Hematopoietic multipotent progenitor cell treated with erythropoietin and hydrocortisone succinate and interleukin-3 and kit ligand, for 6 days (in vitro differentiated cells): ENCODE measurements around the gene TMEM123.

Experiments used
- DNase-seq: peaks from one replicate; pipeline ENCODE4 v3.0.0-alpha.2; 2015

Gene TMEM123

DNA sequence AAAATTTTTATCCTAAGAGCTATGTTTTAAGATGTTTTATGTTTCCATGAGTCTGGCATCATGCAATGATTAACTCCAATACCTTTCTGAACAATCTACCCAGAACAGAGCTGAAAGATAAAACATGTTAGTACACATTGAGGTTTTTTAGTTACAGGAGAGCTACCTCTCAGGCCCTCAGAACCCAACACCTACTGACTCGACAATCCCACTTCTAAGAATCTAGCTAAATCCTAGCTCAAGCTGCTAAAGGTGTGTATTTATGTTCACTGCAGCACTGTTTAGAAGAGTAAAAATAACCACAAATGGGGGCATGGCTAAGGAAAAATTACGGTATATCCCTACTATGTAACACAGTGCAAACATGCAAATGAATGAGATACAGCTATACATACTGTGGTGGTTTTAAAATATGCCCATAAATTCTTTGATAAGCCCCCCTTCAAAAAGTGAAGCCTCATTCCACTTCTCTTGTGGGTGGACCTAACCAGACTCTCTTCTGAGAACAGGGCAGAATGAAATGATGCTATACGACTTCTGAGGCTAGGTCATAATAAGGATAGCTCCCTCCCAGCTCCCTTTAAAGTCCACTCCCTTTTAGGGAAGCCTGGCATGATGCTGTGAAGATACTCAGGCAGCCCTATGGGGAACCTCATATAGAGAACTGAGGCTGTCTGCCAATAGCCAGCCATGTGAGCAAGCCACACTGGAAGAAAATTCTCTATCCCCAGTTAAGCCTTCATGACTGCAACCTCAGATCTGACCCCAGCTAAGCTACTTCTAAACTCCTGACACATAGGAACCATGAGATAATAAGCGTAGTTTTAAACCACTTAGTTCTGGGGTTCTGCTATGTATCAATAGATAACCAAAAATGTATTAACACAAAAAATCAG is 29.5 kb downstream of the TMEM123 start:
- DNase-seq = peak; percentile 15

DNA sequence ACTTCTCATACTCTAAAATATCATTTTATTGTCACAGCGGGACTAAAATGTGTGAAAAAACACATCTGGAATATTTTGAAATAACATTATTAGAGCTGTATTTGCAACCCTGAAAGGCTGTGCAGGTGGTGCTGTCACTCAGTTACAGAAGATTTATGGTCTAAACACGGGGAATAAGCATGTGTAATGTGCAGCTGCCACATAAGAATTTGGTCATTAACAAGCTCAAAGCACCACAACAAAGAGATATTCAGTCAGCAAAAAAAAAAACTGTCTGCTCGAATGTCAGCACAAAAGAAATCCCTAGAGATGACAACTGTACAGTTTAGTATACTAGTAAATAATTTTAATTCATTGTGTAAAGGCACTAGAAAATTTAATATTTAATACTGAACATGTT is 31.3 kb downstream of the TMEM123 start:
- DNase-seq = no peak

DNA sequence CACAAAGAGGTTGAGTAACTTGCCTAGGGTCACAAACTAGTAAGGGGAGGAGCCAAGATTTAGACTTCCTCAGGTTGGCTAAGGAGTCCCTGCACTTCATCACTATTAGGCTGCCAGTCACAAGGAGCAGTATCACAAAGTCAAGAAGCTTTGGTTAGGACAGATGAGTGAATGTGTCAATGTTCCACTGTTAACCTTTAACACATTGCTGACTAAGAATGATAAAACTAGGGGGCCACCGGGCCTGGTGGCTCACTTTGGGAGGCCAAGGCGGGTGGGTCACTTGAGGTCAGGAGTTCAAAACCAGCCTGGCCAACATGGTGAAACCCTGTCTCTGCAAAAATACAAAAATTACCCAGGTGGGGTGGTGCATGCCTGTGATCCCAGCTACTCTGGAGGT is 32.0 kb downstream of the TMEM123 start:
- DNase-seq = no peak

DNA sequence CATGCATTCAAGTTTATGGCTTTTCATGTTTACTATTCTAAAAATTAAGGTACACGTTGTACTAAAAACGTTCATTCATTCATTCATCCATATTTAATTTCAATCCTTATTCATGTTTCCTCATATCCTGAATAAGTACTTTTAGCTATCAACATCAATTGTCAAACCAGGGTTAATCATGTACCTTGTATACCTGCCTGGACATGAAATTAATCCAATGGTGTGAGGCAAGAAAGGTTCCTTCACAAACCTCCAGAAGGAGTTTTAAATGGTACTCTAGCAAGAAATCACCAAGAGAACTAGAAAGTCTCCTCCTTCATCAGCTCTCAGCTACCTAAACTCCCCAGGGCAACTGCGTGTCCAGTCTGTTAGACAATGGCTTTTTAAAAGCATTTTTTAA is 33.4 kb downstream of the TMEM123 start:
- DNase-seq = no peak

DNA sequence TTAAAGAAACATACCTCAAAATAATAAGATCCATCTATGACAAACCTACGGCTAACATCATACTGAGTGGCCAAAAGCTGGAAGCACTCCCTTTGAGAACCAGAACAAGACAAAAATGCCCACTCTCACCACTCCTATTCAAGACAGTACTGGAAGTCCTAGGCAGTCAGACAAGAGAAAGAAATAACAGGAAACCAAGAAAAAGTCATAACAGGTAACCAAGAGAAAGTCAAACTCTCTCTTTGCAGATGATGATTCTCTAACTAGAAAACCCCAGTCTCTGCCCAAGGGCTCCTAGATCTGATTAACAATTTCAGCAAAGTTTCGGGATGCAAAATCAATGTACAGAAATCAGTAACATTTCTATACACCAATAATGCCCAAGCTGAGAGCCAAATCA is 35.6 kb downstream of the TMEM123 start:
- no peak for DNase-seq

DNA sequence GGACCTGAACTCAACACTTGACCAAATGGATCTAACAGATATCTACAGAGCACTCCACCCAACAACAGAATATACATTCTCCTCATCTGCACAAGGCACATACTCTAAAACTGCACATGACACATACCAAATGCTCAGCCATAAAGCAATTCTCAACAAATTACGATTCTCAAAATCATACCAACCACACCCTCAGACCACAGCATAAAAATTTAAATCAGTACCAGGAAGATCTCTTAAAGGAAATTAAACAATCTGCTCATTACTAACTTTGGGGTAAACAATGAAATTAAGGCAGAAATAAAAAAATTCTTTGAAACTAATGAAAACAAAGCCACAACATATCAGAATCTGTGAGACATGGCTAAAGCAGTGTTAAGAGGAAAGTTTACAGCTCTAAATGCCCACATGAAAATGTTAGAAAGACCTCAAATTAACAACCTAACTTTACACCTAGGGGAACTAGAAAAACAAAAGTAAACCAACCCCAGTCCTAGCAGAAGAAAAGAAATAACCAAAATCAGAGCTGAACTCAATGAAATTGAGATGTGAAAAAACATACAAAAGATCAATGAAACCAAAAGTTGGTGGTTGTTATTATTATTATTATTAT is 37.2 kb downstream of the TMEM123 start:
- no peak for DNase-seq

DNA sequence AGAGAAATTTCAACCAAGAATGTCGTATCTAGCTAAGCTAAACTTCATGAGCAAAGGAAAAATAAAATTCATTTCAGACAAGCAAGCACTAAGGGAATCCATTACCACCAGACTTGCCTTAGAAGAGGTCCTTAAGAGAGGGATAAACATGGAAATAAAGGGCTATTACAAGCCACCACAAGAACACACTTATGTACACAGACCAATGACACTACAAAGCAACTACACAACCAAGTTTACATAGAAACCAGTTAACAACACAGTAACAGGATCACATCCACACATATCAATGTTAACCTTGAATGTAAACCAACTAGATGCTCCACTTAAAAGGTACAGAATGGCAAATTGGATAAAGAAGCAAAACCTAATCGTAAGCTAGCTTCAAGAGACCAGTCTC is 38.0 kb downstream of the TMEM123 start:
- DNase-seq = no peak

DNA sequence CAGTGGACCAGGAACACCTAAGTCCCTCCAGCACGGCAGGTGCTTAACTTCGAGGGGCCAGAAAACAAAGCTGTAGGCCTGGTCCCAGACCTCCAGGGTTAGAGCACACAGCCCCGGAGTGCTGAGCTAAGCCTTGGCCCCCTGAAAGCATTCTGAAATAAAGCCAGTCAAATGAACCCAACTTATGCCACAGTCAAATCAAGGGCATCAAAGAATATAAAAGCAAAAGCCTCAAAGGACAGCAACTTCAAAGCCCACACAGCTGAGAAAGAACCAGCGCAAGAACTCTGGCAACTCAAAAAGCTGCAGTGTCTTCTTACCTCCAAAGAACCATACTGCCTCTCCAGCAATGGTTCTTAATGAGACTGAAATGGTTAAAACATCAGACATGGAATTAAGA is 39.1 kb downstream of the TMEM123 start:
- DNase-seq = no peak

DNA sequence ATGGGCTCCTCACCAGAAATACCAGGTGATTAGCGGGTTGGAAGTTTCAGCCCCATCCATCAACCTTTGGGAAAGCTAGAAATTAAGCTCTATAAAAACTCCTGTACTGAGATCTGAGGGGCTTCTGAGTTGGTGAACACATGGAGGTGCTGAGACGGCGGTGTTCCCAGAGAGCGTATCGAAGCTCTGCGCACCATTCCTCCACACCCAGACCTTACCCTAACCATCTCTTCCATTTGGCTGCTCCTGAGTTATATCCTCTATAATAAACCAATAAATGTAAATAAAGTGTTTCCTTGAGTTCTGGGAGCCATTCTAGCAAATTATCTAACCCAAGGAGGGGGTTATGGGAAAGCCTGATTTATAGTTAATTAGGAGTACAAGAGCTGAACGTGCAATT is 41.4 kb downstream of the TMEM123 start:
- DNase-seq = no peak

DNA sequence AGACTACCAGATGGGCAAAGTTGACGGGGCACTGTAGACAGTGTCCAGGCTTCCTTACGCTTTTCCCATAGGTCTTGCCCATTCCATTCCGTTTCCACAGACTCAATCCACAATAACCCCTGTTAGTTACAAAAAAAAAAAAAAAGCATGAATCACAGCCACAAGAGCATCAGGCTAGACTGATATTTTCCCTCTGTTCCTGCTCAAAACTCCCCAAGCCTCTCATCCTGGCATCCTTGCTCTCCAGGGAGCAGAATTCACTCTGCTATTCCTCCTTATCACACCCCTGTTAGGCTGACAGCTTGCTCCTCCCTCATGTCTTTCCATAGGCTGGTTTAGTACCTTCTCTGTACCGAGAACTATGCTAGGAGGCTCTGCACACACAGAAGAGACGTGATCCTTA is 42.2 kb downstream of the TMEM123 start:
- peak; percentile 18 for DNase-seq

DNA sequence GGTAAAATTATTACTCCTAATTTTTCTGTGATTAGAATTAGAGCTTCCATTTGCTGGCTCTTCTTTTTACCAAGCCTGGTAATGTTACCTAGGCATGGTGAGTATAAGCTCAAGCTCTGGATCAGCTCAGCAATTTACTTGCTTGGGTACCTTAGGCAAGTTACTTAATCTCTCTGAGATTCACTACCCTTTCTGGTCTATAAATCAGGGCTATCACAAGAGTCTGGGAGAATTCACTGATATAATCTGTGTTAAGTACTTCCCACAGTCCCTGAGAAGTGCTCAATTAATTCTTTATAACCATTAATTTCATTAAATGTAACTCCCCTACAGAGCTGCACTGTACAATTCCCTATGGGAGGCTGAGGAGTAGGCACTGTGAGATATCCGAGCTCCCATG is 44.2 kb downstream of the TMEM123 start:
- no peak for DNase-seq

DNA sequence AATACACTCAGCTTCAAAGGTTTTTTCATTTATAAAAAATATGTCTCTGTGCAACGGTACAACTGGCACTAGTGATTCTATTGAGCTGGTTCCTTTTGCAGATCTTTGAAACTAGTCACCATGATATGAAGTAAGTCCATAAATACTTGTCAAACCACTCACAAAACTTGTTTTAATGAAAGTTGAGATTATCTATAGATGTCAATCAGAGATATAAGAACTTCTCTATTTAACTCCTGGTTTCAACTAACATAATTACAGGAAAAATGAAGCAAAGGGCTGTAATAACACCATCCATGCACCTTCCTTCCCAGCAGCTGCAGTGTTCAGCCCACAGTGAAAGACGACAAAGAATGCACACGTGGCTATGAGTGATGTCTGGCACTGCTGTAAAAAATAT is 44.7 kb downstream of the TMEM123 start:
- peak; percentile 19 for DNase-seq

DNA sequence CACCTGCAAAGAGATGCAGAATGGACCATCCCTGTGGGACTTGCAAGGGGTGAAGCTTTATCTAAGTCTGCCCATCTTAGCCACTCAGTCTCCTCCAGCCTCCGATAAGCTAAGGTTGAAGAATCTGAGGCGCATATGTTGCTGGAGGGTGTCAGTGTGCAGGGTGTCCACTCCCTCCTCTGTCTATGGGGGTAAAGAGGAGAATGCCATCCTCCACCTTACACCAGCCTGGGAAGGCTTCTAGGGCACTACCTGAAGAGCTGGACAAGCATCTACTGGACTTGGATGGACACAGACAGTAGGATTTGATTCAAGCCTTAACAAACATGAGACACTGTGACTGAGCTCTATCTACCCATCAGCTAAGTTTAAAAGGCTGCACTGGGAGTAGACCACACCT is 46.5 kb downstream of the TMEM123 start:
- DNase-seq = no peak

DNA sequence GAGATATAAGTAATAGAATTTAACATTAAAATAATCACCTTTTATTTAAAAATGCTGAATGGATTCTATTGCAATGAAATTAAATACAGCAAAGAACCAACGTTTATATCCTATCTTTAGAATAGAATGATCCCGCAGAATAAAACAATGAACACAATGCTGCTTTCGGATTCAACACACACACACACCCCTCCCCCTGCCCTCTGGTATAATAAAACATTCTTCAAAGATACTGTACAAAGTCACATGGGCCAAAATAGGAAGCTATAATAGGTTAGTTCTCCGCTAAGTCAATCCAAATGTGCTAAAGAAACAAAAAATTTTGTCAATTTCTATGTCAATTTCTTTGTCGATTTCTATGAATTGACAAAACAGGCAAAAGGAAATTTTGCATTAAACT is 47.1 kb downstream of the TMEM123 start:
- DNase-seq = no peak

DNA sequence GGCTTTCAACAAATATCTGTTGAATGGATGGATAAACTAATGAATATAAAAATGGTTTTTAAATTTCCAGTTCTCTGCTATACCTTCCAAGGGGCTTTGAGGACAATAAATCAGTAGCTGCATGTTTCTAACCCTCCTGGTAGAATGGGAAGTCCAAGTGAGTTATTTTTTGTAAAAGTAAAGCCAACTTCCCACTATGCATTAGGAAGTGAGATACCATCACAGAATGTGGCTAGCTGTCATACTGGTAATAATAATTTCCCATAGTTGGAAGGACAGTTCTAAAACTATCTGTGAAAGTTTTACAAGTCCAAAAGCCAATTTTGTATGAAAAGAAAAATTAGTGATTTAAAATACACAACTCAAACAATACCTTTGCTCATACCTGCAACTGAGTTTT is 50.0 kb downstream of the TMEM123 start:
- DNase-seq = peak; percentile 21

DNA sequence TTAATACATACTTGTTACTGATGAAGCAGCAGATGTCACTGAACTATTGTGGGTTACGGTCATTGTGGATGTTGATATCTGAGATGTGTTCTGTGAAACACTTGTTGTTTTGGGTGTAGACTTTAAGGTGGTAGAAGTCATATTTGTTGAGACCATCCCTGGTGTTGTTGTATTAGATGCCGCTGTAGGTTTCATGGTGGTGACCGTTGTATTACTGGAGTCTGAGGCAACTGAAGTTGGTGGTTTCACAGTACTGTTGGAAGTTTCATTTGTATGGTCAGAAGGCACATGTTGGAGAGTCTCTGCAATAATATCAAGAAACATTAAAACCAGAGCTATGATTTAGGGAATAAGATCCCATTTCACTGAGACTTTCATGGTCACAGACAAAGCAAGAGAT is 50.7 kb downstream of the TMEM123 start:
- DNase-seq = no peak

DNA sequence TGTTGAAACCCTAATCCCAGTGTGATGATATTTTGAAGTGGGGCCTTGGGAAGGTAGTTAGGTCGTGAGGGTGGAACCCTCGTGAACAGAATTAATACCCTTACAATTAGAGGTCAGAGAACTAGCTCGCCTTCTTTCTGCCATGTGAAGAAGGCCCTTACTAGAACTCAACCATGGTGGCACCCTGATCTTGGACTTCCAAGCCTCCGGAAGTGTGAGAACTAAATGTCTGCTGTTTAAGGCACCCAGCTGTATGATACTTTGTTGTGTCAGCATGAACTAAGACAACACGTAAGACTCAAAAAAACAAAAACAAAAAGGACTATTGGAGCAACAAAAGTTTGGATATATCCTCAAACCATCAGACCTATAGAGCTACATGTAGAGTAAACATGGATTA is 52.0 kb downstream of the TMEM123 start:
- DNase-seq = no peak

DNA sequence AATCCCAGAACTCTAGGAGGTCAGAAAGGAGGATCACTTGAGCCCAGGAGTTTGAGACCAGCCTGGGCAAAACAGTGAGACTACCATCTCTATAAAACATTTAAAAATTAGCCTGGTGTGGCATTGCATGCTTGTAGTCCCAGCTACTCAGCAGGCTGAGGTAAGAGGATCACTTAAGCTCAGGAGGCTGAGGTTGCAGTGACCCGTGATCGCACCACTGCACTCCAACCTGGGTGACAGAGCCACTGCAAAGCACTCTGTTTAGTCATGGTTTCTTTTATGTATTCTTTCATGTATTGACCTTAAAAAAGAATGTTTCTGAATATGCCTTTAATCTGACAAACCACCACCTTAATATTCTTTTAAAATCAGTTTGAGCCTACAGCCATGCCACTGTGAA is 53.4 kb downstream of the TMEM123 start:
- no peak for DNase-seq

DNA sequence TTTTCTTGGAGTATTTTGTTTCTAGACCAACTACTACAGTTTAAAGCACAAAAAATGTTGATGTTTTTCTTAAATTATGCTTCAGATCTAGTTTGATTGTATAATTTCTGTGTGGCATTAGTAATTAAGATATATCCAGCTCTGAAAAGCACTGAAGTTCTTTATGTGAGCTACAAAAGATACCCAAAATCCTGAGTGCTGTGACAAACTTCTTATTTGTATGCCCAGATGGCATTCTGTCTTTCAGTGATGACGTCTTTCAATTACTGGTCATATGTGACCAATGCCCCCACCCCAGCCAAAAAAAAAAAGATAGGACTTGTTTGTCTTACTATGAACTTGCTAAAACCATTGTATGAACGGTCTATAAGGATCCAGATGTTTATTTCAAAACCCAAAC is 54.3 kb downstream of the TMEM123 start:
- no peak for DNase-seq

DNA sequence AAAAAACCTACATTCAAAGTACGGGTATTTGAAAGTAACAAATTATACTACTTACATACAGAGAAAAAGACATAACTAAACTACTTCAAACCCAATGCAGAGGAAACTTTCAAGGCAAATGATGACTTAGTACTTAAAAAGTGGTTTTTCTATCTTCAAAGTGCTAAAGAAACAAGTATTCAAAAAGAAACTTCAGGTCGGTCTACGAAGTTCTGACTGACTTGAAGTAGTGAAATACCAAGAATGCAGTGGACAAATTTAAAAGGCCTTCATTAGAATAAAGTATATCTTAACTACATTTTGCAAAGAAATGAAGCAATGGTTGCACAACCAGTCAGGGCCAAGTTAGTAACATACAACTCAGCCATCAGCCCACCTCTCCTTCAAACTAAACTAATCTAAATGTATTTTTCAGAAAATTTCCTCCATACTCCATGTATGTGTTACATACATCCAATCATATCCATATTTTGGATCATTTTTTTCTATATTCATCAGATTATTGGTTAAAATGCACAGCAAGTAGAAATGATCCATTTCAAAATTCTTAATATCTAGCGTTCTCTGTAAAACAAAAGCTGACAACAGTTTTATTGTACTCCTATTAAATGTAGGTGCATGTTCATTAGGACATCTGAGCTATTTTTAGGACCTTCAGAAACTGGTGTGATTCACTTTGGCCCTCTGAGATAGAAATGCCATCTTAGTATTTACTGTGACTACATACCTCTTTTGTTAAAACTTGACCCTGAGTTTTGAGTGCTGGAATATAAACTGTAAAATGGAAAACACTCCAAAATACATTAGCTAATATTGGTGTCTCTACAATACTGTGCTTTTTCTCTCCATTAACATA is 55.6 kb downstream of the TMEM123 start:
- no peak for DNase-seq

DNA sequence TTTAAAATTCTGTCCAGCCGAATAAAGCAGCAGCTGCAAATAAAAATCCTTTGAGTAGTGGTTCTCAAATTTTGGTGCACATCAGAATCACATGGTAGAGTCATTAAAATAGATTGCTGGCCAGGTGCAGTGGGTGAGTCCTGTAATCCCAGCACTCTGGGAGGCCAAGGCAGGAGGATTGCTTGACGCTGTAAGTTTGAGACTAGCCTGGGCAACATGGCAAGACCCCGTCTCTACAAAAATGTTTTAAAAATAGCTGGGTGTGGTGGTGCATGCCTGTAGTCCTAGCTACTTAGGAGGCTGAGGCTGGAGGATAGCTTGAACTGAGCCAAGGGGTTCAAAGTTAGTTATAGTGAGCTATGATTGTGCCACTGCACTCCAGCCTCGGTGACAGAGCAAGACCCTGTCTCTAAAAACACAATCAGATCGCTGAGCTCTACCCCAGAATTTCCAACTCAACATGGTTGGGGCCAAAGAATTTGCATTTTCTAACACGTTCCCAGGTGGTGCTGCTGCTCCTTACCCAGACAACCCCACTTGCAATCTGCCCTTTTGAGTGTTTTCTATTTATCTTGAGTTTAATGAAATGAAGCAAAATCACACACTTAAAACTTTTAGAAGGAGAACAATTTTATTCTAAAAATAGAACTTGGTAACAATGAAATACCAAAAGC is 56.7 kb downstream of the TMEM123 start:
- DNase-seq = no peak

DNA sequence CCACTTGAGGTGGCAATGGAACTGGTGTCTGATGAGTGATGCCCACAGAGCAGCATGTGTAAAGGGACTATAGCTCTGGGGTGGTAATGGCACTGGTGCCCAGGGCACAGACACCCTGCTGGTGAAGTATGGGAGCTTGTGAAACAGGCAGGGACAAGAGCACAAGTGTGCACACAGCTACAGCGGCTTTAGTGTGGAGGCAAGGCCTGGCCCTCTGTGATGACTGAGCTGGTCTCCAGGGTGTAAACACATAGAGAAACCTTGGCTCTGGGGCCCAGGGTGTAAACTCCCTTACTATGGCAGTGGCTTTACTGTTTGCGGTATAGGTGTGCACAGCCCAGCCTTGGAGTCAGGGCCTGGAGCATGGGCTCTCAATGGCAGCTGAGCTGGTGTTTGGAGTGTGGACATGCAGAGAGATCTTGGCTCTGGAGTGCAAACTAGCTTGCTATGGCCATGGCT is 59.3 kb downstream of the TMEM123 start:
- no peak for DNase-seq
